A549 treated with AZD2906 at 1 μM for 4 hours (cell line): ENCODE measurements around the gene SLC35F6. TPM values are rescaled to one million over a fixed set of nuclear protein-coding genes. Genes with fewer than 3 reads are reported as not detected.

Experiments used
- total RNA-seq: library from RNA; stranded (reverse); fragments of 200-300 nt; extraction: Qiagen RNA extraction; gene quantifications from 5 replicates; pipeline ENCODE4 v1.2.3, GENCODE V29; 2022

Gene SLC35F6
- 34.2 to 37.7 TPM (median 35.4 TPM) in 5 replicates for total RNA-seq

GRCh38 chr2:26764078-26764887 lies at the start of gene SLC35F6:
Gene SLC35F6 (plus strand): TSS chr2:26764284. CDS start chr2:26764350, 66 bp downstream.

GRCh38 chr2:26785431-26786206 lies 21.5 kb downstream of the SLC35F6 start, which contains the start of gene CENPA:
Gene CENPA (plus strand): TSS chr2:26786056. CDS start chr2:26786197, 141 bp downstream.

Other genes with a start within 250 kb of the SLC35F6 start
- 0.17 to 0.19 TPM in 2 of 5 replicates, not detected in the others for gene CIB4, start 122.9 kb upstream of the SLC35F6 start, total RNA-seq
- 0.49 to 0.90 TPM (median 0.77 TPM) in 5 replicates for gene KCNK3, start 71.6 kb upstream of the SLC35F6 start, total RNA-seq
- gene CENPA, start 21.8 kb downstream of the SLC35F6 start, total RNA-seq = 46.5 to 51.7 TPM (median 50.2 TPM) in 5 replicates
- 4.1 to 5.6 TPM (median 5.2 TPM) in 5 replicates for gene DPYSL5, start 83.8 kb downstream of the SLC35F6 start, total RNA-seq
- 9.1 to 11.4 TPM (median 9.9 TPM) in 5 replicates for gene MAPRE3, start 206.4 kb downstream of the SLC35F6 start, total RNA-seq